GM20431 (cell line): ENCODE results near the gene ADSL.

Source experiments
- in situ Hi-C: fragments of 300-500 bp; cut with MseI, MboI; formaldehyde crosslinking; loops from one replicate; pipeline ENCODE4 v1.15.0; 2020; ENCODE audit warnings: low sequenced_read_pairs; ENCODE audit not compliant: unreplicated experiment

The ADSL gene

DNA sequence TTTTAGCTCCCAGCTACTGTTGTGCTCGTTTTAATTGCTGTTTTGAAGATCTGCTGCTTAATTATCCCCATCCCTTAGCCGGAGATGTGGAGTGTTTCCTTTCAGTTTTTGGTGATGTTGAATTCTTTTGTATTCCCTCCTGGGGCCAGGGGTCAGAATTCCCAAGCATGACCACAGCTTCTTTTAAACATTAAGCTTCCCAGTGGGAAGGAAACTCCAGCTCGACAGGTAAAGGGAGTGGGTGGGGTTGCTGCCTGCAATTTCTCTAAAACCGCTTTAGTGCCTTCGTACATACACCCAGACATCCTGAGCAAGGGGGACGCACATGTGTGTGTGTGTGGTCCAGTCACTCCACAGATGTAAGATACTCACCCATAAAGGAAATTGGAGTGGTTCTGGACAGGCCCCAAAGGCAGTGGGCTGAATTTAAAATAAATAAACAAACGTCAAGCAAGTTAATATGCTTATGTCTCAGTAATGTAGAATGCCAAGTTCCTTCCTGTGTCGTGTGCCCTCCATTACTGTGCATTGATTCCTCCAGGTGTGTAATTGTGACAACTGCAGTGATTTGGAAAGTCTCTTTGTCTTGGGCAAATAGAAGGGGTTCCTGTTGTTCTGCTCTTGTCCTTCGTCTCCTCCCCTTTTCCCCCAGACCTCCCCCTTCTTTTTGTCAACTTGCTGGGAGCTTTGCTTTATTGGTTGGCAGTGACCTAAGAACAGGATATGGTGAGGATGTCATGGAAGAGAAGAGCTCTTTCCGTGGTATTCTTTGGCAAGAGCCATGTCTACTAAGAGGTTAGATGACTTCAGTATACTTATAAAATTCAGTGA, 19.2 kb upstream of the ADSL start:
- in situ Hi-C loops: no loop called here

DNA sequence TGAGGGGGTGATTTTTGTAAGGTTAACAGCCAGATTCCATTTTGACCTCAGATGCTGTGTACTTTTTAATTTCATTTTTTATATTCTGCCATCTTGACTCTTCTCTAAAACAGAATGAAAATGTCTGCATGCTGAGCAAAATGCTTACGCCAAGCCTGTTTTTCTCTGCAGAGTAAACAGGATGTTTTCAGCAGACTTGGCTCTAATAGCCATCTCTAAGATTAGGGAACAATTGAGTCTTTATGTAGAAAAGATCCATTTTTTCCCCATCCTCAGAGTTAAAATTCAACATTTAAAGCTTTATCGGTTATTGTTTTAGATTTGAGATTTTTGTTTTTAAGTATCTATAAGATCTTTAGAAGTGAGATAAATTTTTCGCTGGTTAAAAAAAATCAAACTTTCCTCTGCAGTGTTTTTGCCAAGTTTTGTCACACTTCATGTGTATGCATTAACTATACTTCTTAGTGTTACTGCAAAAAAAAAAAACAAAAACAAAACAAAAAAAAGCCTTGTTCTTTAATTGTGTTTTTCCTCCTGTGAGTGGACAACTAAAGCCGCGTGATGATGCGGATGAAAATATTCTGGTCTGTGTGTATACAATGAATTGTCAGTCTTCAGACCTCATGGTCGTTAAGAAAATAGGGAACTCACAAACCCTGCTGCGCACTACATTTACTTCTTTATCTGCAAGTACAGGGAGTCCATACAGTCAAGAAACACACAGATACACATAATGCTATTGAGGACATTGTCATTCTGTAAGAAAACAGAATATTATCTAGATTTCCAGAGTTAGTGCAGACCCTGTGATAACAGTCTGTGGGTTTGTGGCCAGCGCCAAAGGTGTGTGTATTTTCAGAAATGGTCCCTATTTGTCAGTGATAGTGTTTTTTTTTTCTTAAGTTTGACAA, 17.5 kb upstream of the ADSL start:
- in situ Hi-C loops: no loop called here

DNA sequence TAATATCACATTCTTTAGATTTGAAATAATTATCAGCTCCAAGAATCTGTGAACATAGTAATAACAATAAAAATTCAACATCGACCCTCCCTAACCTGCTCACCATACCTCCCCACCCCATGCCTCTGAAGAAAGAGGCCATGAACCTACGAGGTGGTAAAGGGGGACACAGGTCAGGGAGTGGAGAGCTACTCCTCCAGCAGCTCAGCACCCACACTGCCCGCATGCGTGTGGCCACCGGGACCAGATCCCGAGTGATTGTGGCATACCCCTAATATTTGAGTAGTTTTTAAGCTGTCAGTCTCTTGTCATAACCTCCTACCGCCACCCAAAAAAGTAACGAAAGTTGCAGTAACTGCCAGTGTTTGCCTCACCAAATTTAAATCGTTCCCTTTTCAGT, 16.8 kb upstream of the ADSL start:
- in situ Hi-C loops: no loop called here

DNA sequence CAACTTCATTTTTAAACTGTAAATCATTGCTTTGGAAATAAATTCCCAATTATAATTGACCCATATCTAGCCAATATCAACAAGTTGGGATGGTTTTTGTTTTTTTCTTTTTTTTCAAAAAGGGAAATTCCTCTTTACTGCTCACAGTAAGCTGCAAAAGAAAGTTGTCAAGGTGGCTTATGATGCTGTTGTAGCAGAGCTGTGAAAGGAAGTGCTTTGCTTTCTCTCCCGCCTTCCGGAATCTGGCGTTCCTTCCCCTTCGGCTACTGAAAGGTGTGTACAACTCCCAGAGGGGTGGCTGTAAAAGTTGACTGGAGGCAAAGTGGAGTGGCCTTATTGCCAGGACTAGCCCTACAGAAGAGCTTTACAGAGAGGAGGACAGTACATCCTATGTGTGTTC, 16.2 kb upstream of the ADSL start:
- in situ Hi-C loops: no loop called here

DNA sequence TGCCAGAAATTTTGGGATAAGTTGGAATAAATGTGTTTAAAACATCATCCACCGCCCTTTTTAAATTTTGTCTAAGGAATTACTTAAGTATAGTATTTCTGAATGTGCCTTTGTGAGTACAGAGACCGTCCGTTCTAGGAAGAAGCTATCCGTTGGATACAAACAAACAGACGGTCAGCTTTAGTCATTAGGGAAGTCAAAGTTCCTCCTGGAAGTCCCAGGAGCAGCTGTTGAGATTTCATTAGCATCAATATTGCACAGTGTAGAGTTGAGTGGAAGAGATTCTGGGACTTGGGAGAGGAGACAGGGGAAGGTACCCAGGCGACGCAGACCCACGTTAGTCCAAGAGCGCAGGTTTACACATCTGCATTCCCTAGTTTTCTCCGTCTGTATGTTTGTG, 15.7 kb upstream of the ADSL start:
- in situ Hi-C loops: no loop called here

DNA sequence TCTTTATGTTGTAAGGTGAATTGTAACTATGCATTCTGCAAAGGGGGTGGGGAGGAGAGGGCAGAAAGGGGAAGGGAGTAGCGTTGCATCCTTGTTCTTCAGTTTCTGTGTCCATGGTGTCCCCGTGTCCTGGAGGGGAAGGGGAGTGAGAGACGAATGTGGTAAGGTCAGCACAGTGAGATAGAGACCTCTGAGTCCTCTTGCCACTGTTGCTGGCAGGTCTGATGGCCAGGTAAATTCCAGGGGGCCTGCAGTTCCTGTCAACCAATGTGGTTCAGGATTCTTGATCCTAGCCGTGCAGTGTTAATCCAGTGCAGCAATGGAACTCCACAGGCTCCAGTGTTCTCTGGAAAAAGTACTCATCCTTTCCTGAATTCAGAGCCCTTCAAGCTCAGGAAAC, 14.6 kb upstream of the ADSL start:
- in situ Hi-C loops: no loop called here

DNA sequence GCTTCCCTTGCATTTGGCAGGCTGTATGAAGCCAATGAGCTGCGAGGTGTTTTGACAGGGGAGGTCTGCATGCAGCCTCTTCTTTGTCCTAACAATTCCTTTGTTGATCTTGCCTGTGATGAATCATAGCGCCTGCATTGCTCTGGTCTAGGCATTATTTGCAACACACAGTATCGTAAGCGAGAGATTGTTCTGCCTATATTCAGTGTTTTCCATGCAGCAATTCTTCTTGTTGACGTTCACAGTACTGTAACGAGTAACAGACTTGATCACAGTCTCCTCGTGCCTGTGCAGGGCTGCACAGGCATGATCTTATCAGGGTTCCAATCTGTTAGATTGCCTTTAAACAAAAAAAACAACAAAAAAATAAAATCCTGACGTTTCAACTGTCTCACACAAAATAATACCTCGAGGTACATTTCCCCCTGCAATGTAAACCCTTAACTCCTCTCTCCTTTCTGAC, 13.9 kb upstream of the ADSL start:
- in situ Hi-C loops: no loop called here

DNA sequence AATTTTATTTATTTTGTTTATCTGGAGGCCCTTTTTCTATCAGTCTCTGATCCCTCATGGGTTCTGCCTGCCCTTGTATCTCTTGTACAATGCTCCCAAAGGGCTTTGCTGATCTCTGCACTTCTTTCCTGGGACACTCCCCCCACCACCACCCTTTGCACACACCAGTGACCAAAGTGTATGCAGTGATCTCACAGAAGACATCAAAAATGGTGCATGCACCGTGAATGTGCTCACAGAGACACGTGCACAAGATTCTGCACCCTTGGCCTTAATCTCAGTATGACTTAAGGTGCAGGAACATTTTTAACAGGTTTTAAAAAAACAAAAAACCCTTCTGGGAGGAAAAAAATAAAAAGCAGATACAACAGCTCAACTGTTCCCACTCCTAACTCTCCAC, 12.2 kb upstream of the ADSL start:
- in situ Hi-C loops: no loop called here

DNA sequence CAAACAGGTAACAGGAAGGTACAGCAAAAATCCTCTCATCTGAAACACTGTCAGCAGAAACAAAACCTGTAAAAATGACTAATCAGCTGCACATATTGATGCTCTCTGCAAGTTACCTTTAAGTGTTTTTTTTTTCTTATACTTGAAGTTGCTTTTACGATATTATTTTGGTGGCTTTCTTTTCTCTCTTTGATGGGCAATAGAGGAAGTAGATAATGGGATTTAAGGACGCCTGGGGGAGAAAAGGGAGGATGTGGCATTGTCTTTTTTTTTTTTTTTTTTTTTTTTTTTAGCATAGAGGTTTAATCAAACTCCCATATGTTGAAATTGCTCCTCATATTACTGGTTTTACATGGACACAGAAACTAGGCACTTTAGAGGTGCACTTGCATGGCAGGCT, 11.4 kb upstream of the ADSL start:
- in situ Hi-C loops: no loop called here

DNA sequence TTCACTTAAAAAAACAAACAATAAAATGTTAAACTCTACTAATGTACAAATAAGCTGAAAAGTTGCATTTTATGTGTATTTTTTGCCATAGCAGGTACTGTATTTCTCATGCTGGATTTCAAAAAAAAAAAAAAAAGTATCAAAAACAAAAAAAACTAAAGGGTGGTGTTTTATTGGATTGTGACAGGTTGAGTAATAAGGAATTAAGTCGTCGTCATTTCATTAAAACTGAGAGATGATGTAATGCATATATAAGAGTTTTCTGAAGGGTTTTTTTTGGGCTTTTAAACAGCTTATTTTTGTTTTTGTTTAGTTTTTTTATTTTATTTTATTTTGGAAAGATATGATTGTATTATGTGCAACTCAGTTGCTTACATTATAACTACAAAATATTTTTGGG, 10.9 kb upstream of the ADSL start:
- in situ Hi-C loops: no loop called here

DNA sequence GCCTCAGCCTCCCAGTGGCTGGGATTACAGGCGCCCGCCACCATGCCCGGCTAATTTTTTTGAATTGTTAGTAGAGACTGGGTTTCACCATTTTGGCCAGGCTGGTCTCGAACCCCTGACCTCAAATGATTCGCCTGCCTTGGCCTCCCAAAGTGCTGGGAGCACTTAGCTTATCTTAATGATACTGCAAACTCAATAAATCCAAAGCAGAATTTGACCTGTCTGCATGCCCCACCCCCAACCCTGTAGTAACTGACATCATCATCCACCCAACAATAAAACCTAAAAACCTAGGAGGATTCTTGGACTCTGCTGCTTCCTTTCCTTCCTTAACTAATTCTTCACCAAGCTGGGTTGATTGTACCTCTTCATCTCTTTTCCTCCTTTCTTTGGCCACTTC, 6.3 kb upstream of the ADSL start:
- in situ Hi-C loops: no loop called here

DNA sequence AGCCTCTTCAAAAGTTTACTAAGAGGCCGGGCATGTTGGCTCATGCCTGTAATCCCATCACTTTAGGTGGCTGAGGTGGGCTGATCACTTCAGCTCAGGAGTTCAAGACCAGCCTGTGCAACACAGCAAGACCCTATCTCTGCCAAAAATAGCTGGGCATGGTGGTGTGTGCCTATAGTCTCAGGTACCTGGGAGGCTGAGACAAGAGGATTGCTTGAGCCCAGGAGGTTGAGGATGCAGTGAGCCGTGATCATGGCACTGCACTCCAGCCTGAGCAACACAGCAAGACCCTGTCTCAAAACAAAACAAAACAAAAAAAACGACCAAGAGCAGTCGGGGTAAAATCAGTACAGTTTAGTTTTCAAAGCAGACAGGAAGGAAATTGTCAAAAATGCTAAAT, 4.7 kb upstream of the ADSL start:
- in situ Hi-C loops: no loop called here

DNA sequence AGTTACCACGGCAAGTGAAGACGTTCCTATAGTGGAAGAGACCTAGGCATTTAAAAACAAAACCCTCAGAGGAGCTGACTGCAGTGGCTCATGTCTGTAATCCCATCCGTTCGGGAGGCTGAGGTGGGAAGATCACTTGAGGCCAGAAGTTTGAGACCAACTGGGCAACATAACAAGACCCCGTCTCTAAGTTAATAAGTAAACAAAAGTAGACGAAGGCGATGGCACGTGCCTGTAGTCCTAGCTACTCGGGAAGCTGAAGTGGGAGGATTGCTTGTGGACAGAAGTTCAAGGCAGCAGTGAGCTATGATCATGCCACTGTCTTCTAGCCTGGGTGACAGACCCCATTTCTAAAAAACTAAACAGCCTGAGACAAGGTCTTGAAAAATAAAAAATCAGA, 3.8 kb upstream of the ADSL start:
- in situ Hi-C loops: no loop called here

DNA sequence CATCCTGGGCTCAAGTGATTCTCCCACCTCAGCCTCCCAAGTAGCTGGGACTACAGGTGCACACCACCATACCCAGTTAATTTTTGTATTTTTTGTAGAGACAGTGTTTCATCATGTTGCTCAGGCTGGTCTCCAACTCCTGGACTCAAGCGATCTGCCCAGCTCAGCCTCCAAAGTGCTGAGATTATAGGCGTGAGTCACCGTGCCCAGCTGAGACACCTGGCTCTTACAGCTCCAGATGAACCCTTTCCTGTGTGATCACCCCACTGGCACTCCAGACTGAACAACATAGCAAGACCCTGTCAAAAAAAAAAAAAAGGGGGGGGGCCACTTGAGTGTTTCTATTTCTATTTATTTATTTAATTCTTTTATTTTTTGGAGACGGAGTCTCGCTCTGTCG, 1.0 kb upstream of the ADSL start:
- in situ Hi-C loops: no loop called here

DNA sequence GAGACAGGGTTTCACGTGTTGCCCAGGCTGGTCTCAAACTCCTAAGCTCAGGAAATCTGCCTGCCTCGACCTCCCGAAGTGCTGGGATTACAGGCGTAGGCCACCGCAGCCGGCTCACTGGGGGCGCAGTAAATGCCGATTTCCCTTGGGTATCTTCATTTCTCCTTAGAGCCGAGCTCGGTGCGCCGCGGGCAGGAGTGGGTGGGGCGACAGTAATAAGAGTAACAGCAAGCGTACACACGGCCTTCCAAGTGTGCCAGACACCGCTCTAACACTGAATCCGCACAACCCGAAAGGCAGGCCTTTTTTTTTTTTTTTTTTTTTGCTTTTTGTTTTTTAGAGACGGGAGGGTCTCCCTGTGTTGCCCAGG, 500 bp upstream of the ADSL start:
- in situ Hi-C loops: no loop called here

DNA sequence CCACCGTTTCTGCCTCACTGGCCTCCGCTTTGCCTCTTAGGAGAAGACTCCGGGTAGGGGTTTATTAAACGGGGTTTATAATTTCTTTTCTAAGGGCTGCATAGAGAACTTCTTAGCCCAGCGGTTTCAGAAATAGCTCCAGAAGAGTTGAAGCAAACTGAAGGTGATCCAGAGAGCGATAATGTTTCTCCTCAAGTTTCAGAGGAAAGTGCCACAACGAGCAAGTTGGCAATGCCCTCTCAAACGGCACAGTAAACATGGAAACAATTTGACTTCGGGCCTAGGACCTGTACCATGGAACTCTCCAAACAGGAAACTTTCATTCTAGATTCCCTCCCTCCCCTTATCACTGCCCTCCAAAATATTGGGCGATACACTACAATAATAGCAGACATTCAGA, 1.0 kb downstream of the ADSL start:
- in situ Hi-C loops: no loop called here

DNA sequence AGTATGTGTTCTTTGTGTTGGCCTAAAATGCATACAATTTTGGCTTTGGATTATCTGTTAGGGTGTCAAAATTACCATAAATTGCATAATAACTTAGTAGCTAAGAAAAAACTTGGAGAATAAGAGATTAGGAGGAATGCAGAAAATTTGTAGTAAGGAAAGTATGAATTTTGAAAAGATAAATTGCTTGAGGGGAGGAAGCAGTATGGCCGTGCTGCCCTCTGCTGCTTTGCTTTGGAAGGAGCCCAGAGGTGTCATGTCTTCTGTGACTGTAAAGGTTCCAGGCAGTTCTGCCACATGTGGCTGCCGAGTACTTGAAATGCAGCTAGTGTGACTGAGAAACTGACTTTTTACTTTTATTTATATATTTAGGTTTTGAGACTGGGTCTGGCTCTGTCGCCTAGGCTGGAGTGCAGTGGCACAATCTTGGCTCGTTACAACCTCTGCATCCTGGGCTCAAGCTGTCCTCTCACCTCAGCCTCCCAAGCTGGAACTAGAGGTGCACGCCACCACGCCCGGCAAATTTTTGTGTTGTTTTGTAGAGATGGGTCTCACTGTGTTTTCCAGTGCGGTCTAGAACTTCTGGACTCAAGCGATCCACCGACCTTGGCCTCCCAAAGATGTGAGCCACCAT, 1.8 kb downstream of the ADSL start:
- in situ Hi-C loops: no loop called here

DNA sequence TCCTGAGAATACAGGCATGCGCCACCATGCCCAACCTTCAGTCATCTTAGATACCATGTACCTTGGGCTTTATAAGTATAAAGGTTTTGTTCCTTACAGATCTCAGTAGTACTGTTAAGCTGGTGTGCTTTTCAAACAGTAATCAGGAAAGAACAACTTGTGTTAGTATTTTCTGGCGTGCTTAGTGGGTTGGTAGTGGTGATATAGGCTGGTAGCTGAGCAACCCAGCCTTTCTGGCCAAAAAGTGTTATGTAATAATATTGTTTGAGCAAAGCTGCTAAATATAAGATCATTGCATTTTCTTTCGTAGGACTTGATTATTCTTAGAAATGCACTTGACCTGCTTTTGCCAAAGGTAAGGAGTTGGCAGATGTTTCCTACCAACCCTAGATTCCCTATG, 6.5 kb downstream of the ADSL start:
- in situ Hi-C loops: loop anchor here (25.0 kb wide), 1 partner anchor 815 kb away; the partner anchor contains the start of gene RPS19BP1

DNA sequence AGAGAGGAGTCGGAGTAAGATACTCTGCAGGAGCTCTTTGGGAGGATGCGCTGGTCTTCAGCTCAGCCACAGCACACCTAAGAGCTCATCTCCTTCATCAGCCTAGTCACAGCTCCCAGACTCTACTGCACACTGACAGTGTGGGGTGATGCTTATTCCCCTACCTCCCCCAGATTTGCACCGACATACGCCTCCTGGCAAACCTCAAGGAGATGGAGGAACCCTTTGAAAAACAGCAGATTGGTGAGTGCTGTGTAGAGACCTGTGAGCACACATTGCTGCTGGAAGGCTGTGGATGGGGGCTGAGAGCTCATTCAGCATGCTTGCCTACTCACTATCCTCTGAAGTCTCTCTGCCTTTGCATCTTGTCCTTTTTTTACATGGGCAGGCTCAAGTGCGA, 14.8 kb downstream of the ADSL start:
- in situ Hi-C loops: loop anchor here (25.0 kb wide), 1 partner anchor 824 kb away; the partner anchor contains the start of gene RPS19BP1

DNA sequence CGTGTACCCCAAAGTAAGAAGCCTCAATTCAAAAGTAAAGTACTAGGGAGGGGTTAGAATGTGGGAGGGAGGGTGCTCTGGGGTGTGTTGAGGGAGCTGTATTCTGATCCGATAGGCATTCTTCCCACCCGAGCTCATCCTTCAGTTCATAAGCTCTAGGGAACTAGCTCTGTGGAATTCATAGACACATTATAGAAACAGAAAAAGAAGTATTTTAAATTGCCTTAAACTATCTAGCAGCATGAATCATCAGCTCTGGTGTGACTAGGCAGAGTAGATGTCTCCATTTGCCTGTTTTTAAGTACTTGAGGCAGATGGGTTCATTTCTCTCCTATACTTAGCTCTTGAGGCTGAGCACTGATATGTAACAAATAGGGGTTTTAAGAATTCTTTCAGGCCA, 16.8 kb downstream of the ADSL start:
- in situ Hi-C loops: loop anchor here (25.0 kb wide), 1 partner anchor 826 kb away; the partner anchor contains the start of gene RPS19BP1

DNA sequence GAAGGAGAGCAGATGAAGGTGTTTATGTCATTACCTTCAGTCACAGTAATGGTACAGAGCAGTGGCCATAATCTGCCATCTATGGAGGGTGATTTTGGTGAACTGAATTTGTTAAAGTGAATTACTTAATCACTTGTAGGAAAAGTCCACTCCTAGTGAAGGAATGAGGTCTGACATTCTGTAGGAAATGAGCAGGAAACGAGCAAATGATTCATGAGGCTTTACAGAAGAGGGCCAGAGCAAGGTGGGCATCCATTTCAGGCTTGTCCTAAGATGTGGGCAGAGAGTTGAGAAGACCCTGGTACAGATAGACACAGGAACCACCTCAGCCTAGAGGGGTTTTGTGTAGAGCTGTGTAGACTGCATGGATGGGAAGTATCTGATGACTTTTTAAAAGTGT, 18.1 kb downstream of the ADSL start:
- in situ Hi-C loops: loop anchor here (25.0 kb wide), 1 partner anchor 827 kb away; the partner anchor contains the start of gene RPS19BP1
